ENCODE measurements around the gene APP.

Gene APP

GRCh38 chr21:25995278-25995677 is 175.3 kb downstream of the APP start:
- no peak overlapping the region for H3K27ac ChIP-seq (ENCODE audit: extremely low read depth, low read depth, low read length)

GRCh38 chr21:25994758-25995163 is 175.8 kb downstream of the APP start:
- POLR2A ChIA-PET, result no interaction called here
- Histone ChIP-seq H3K27ac (ENCODE audit: extremely low read depth, low read depth, low read length) (no peak overlapping the region), H3K4me3 (ENCODE audit: low read depth, low read length) (no peak overlapping the region), H3K36me3 (ENCODE audit: control insufficient read depth in 2 of 2, insufficient read depth in 1 of 2, low read length in 2 of 2) (peaks cover 10 to 24% of the 10 kb centered on the region in 2 experiments), H3K9me3 (ENCODE audit: control insufficient read depth, insufficient read depth, low read depth, low read length) (no peaks in the 10 kb centered on the region), H3K4me1 (ENCODE audit: control insufficient read depth, insufficient read depth, low read length) (peaks cover 3% of the 10 kb centered on the region; the same call in 1 of the 2 replicates)
- TF ChIP-seq ZNF768 (tag by site-specific recombination; IDR thresholded peaks at IDR 0.05) (no peak), TRIM28 (IDR thresholded peaks at IDR 0.05; ENCODE audit: borderline replicate concordance, low read length) (no peak), ZNF184 (tag by site-specific recombination; IDR thresholded peaks at IDR 0.05) (no peak), ZNF747 (tag by site-specific recombination; IDR thresholded peaks at IDR 0.05) (no peak), ZNF580 (tag by site-specific recombination; IDR thresholded peaks at IDR 0.05) (no peak), ZEB2 (tag by site-specific recombination; IDR thresholded peaks at IDR 0.05) (no peak), ZNF398 (tag by site-specific recombination; IDR thresholded peaks at IDR 0.05) (no peak), ZNF639 (tag by site-specific recombination; IDR thresholded peaks at IDR 0.05) (no peak), ZNF148 (tag by site-specific recombination; IDR thresholded peaks at IDR 0.05; ENCODE audit: borderline replicate concordance) (no peak), OVOL3 (tag by site-specific recombination; IDR thresholded peaks at IDR 0.05) (no peak), ZNF24 (tag by site-specific recombination; IDR thresholded peaks at IDR 0.05) (no peak), TCF7L2 (IDR thresholded peaks at IDR 0.05; ENCODE audit: borderline replicate concordance, low read depth, low read length) (no peak), ZNF785 (tag by site-specific recombination; IDR thresholded peaks at IDR 0.05) (no peak)
- CTCF ChIA-PET, result no interaction called here

More at GRCh38 chr21:25995278-25995677, 175.3 kb downstream of the APP start:
- peaks cover 10 to 29% of the 10 kb centered on the region in 2 experiments for H3K36me3 ChIP-seq (ENCODE audit: control insufficient read depth in 2 of 2, insufficient read depth in 1 of 2, low read length in 2 of 2)
- H3K4me3 ChIP-seq (ENCODE audit: low read depth, low read length), result no peak overlapping the region
- TF ChIP-seq ZNF449 (tag by site-specific recombination; IDR thresholded peaks at IDR 0.05), result no peak
- TF ChIP-seq ZNF580 (tag by site-specific recombination; IDR thresholded peaks at IDR 0.05), result no peak
- TF ChIP-seq ZSCAN16 (tag by site-specific recombination; IDR thresholded peaks at IDR 0.05), result no peak
- TF ChIP-seq YY1 (tag by site-specific recombination; IDR thresholded peaks at IDR 0.05), result no peak
- TF ChIP-seq ZNF23 (tag by site-specific recombination; IDR thresholded peaks at IDR 0.05; ENCODE audit: borderline replicate concordance), result no peak
- no peak for TF ChIP-seq KLF17 (tag by site-specific recombination; IDR thresholded peaks at IDR 0.05)
- TF ChIP-seq ZNF248 (tag by site-specific recombination; IDR thresholded peaks at IDR 0.05), result no peak
- no peak for TF ChIP-seq ZBTB7A (tag by site-specific recombination; IDR thresholded peaks at IDR 0.05; ENCODE audit: low read depth)
- TF ChIP-seq ZFP41 (tag by site-specific recombination; IDR thresholded peaks at IDR 0.05; ENCODE audit: borderline replicate concordance), result no peak
- TF ChIP-seq MEIS1 (CRISPR knock-in tag; IDR thresholded peaks at IDR 0.05; ENCODE audit: borderline replicate concordance), result no peak
- TF ChIP-seq ZBTB1 (tag by site-specific recombination; IDR thresholded peaks at IDR 0.05), result no peak
- ChIA-PET CTCF (no interaction called here), POLR2A (no interaction called here)
- H3K9me3 ChIP-seq (ENCODE audit: control insufficient read depth, insufficient read depth, low read depth, low read length), result no peaks in the 10 kb centered on the region
- peaks cover 3% of the 10 kb centered on the region; the same call in 1 of the 2 replicates for H3K4me1 ChIP-seq (ENCODE audit: control insufficient read depth, insufficient read depth, low read length)

All from HEK293 (cell line).